Loucy (cell line): Measurements from ENCODE around the gene CNTNAP2.

Experiments used
- H2AFZ ChIP-seq: fragments of 200-600 bp; sonication (generic); 2 replicates; pipeline ENCODE4 v1.6.0; 2016; ENCODE audit warnings: antibody characterized with exemption, mild to moderate bottlenecking, low read length, moderate library complexity
- H3F3A ChIP-seq: fragments of 200-600 bp; 2 replicates; pipeline ENCODE4 v1.6.0; 2016; ENCODE audit warnings: antibody characterized with exemption, low read depth, mild to moderate bottlenecking
- H3K27me3 ChIP-seq: fragments of 200-600 bp; sonication (generic); 2 replicates; pipeline ENCODE4 v1.6.1; 2014; ENCODE audit warnings: low read length, mild to moderate bottlenecking; ENCODE audit not compliant: insufficient read depth, poor library complexity, severe bottlenecking
- H3K36me3 ChIP-seq: fragments of 200-600 bp; sonication (generic); 2 replicates; pipeline ENCODE4 v1.6.1; 2016; ENCODE audit warnings: low read length; ENCODE audit not compliant: insufficient read depth
- H3K4me1 ChIP-seq: fragments of 200-600 bp; sonication (generic); 2 replicates; pipeline ENCODE4 v1.5.1; 2014; ENCODE audit warnings: low read length, mild to moderate bottlenecking; ENCODE audit not compliant: insufficient read depth, poor library complexity, severe bottlenecking
- H3K4me2 ChIP-seq: fragments of 200-600 bp; sonication (generic); 2 replicates; pipeline ENCODE4 v1.6.0; 2014; ENCODE audit warnings: antibody characterized with exemption, low read length, low read depth, mild to moderate bottlenecking; ENCODE audit not compliant: poor library complexity, severe bottlenecking
- H3K4me3 ChIP-seq: fragments of 200-600 bp; sonication (generic); 2 replicates; pipeline ENCODE4 v1.5.1; 2014; ENCODE audit warnings: low read length, mild to moderate bottlenecking, mixed read lengths; ENCODE audit not compliant: poor library complexity, severe bottlenecking
- H3K79me2 ChIP-seq: fragments of 200-600 bp; sonication (generic); 2 replicates; pipeline ENCODE4 v1.6.1; 2014; ENCODE audit warnings: low read length; ENCODE audit not compliant: insufficient read depth
- H3K9ac ChIP-seq: fragments of 200-600 bp; sonication (generic); 2 replicates; pipeline ENCODE4 v1.6.0; 2014; ENCODE audit warnings: mild to moderate bottlenecking, low read depth, low read length, moderate library complexity; ENCODE audit not compliant: poor library complexity, severe bottlenecking
- H3K9me2 ChIP-seq: fragments of 200-600 bp; sonication (generic); replicated peaks from 2 replicates; pipeline ENCODE4 v1.6.1; 2016; ENCODE audit warnings: low read depth, low read length, mixed read lengths
- H3K9me3 ChIP-seq: fragments of 200-600 bp; sonication (generic); 2 replicates; pipeline ENCODE4 v1.6.1; 2014; ENCODE audit warnings: mild to moderate bottlenecking, antibody characterized with exemption, low read length, low read depth; ENCODE audit not compliant: insufficient read depth
- H4K20me1 ChIP-seq: fragments of 200-600 bp; sonication (generic); 2 replicates; pipeline ENCODE4 v1.6.0; 2014; ENCODE audit warnings: antibody characterized with exemption, low read length, mild to moderate bottlenecking; ENCODE audit not compliant: insufficient read depth, poor library complexity, severe bottlenecking
- CTCF ChIP-seq: fragments of 200-600 bp; sonication (generic); conservative IDR thresholded peaks from 2 replicates; pipeline ENCODE4 v1.5.1; 2014; ENCODE audit warnings: mild to moderate bottlenecking, antibody characterized with exemption, low read length
- EZH2phosphoT487 ChIP-seq: fragments of 200-600 bp; IDR thresholded peaks from 2 replicates; pipeline ENCODE4 v1.6.1; 2018; ENCODE audit warnings: antibody characterized with exemption, mild to moderate bottlenecking, moderate library complexity, borderline replicate concordance

CNTNAP2 gene

GRCh38 chr7:148147438-148147837, 2030.8 kb downstream of the CNTNAP2 start:
- no peaks in the 10 kb centered on the region for H3K4me1 ChIP-seq
- H3F3A ChIP-seq = no peaks in the 10 kb centered on the region
- H4K20me1 ChIP-seq = no peaks in the 10 kb centered on the region
- no peaks in the 10 kb centered on the region for H3K9me2 ChIP-seq
- H3K79me2 ChIP-seq = no peaks in the 10 kb centered on the region
- H3K9me3 ChIP-seq = peaks cover 5% of the 10 kb centered on the region; the same call in 1 of the 2 replicates
- TF ChIP-seq CTCF = no peak
- TF ChIP-seq EZH2phosphoT487 = no peak
- no peak overlapping the region for H2AFZ ChIP-seq
- H3K4me2 ChIP-seq = no peak overlapping the region
- H3K27me3 ChIP-seq = no peaks in the 10 kb centered on the region
- no peak overlapping the region for H3K9ac ChIP-seq
- no peaks in the 10 kb centered on the region for H3K36me3 ChIP-seq
- no peak overlapping the region for H3K4me3 ChIP-seq

GRCh38 chr7:148148456-148148855, 2031.9 kb downstream of the CNTNAP2 start:
- Histone ChIP-seq H3K27me3 (no peaks in the 10 kb centered on the region), H3K4me1 (no peaks in the 10 kb centered on the region), H3K4me3 (no peak overlapping the region), H3F3A (no peaks in the 10 kb centered on the region), H4K20me1 (no peaks in the 10 kb centered on the region), H3K79me2 (no peaks in the 10 kb centered on the region), H3K9ac (no peak overlapping the region), H3K4me2 (no peak overlapping the region), H3K36me3 (no peaks in the 10 kb centered on the region), H3K9me3 (peaks cover 5% of the 10 kb centered on the region; the same call in 1 of the 2 replicates), H3K9me2 (no peaks in the 10 kb centered on the region), H2AFZ (no peak overlapping the region)
- TF ChIP-seq EZH2phosphoT487 (no peak), CTCF (no peak)

- Histone ChIP-seq H3K79me2 (no peaks in the 10 kb centered on the region), H3F3A (no peaks in the 10 kb centered on the region), H3K27me3 (no peaks in the 10 kb centered on the region), H3K4me1 (no peaks in the 10 kb centered on the region), H2AFZ (no peak overlapping the region), H3K36me3 (no peaks in the 10 kb centered on the region), H3K4me2 (no peak overlapping the region), H3K9ac (no peak overlapping the region), H3K4me3 (no peak overlapping the region), H3K9me2 (no peaks in the 10 kb centered on the region), H3K9me3 (peaks cover 5% of the 10 kb centered on the region; the same call in 1 of the 2 replicates), H4K20me1 (no peaks in the 10 kb centered on the region)
- no peak for TF ChIP-seq CTCF
- TF ChIP-seq EZH2phosphoT487 = no peak
Measured at GRCh38 chr7:148149730-148150129, 2033.1 kb downstream of the CNTNAP2 start.
